Measurements from ENCODE around the gene GNAI2. TPM values are rescaled to one million over a fixed set of nuclear protein-coding genes. Genes with fewer than 3 reads are reported as not detected.

The GNAI2 gene
- polyA plus RNA-seq, 1 of the 3 experiments (the other 2 are of a cell fraction), result 649 TPM

DNA sequence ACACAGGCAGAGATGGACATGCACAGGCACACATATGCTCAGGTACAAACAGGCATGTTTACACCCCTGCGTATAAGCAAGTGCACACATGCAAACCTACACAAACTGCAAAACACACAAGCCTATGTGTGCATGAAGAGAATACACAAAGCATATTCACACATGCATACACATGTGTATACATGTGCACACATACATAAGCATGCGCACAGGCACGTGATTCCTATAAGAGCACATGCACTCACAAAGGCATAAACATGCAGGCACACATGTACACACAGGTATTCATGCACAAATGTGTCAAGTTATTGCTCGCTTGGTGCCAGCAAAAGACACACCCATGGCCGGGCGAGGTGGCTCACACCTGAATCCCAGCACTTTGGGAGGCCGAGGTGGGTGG, 46.0 kb upstream of the GNAI2 start:
- Histone ChIP-seq H3K36me3 (replicated peaks in 1 of 2; ENCODE audit: control insufficient read depth in 1 of 2, insufficient read depth in 2 of 2, low read length in 1 of 2) (no peaks in the 10 kb centered on the region), H3K9me3 (no peaks in the 10 kb centered on the region), H3K4me3 (ENCODE audit: low read depth in 2 of 2, low read length in 1 of 2) (no peak overlapping the region), H3K27me3 (ENCODE audit: insufficient read depth) (peaks cover 18% of the 10 kb centered on the region), H3K4me2 (no peak overlapping the region), H2AFZ (ENCODE audit: low read depth) (no peak overlapping the region), H3F3A (replicated peaks; ENCODE audit: insufficient read depth) (no peaks in the 10 kb centered on the region), H3K9me2 (no peaks in the 10 kb centered on the region), H3K4me1 (ENCODE audit: control insufficient read depth in 1 of 2, insufficient read depth in 2 of 2, low read depth in 1 of 2, low read length in 1 of 2) (peaks cover 0 to 19% of the 10 kb centered on the region in 2 experiments; a peak in 1 of 4 replicates), H3K9ac (no peak overlapping the region), H3K27ac (ENCODE audit: low read depth in 2 of 2, low read length in 1 of 2) (no peak overlapping the region), H4K20me1 (ENCODE audit: insufficient read depth) (no peaks in the 10 kb centered on the region), H3K79me2 (ENCODE audit: insufficient read depth) (no peaks in the 10 kb centered on the region)
- TF ChIP-seq EP300 (IDR thresholded peaks at IDR 0.05; ENCODE audit: borderline replicate concordance in 1 of 2, low read depth in 1 of 2, low read length in 1 of 2), result no peak
- TF ChIP-seq FOXM1 (IDR thresholded peaks at IDR 0.05; ENCODE audit: low read depth), result no peak
- TF ChIP-seq, protein P1, sequence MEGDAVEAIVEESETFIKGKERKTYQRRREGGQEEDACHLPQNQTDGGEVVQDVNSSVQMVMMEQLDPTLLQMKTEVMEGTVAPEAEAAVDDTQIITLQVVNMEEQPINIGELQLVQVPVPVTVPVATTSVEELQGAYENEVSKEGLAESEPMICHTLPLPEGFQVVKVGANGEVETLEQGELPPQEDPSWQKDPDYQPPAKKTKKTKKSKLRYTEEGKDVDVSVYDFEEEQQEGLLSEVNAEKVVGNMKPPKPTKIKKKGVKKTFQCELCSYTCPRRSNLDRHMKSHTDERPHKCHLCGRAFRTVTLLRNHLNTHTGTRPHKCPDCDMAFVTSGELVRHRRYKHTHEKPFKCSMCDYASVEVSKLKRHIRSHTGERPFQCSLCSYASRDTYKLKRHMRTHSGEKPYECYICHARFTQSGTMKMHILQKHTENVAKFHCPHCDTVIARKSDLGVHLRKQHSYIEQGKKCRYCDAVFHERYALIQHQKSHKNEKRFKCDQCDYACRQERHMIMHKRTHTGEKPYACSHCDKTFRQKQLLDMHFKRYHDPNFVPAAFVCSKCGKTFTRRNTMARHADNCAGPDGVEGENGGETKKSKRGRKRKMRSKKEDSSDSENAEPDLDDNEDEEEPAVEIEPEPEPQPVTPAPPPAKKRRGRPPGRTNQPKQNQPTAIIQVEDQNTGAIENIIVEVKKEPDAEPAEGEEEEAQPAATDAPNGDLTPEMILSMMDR (IDR thresholded peaks at IDR 0.05), result no peak
- TF ChIP-seq, protein P2, sequence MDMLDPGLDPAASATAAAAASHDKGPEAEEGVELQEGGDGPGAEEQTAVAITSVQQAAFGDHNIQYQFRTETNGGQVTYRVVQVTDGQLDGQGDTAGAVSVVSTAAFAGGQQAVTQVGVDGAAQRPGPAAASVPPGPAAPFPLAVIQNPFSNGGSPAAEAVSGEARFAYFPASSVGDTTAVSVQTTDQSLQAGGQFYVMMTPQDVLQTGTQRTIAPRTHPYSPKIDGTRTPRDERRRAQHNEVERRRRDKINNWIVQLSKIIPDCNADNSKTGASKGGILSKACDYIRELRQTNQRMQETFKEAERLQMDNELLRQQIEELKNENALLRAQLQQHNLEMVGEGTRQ (IDR thresholded peaks at IDR 0.05; ENCODE audit: borderline replicate concordance, low read depth, low read length), result no peak
- no peak for TF ChIP-seq ELF1 (IDR thresholded peaks at IDR 0.05)
- no peak for TF ChIP-seq TEAD4 (IDR thresholded peaks at IDR 0.05; ENCODE audit: borderline replicate concordance, insufficient read depth)
- TF ChIP-seq GATA2 (CRISPR knock-in tag; IDR thresholded peaks at IDR 0.05), result no peak
- ChIA-PET POLR2A (interaction anchor here (0.6 to 4.0 kb wide), 2 partner anchors 68 to 371 kb away, joined by 3 to 21 read pairs; no protein-coding TSS in a partner anchor), CTCF (interaction anchor here (0.7 to 23.1 kb wide), 19 partner anchors 8 to 95 kb away, joined by 3 to 1375 read pairs (median 8); partner anchors contain the start of genes GNAI2, LSMEM2, SEMA3B and SLC38A3)
- 67% methylated on average over 7 of the region's 7 CpGs for WGBS (ENCODE audit: low lambda C conversion rate)
- DNase-seq, result no peak

DNA sequence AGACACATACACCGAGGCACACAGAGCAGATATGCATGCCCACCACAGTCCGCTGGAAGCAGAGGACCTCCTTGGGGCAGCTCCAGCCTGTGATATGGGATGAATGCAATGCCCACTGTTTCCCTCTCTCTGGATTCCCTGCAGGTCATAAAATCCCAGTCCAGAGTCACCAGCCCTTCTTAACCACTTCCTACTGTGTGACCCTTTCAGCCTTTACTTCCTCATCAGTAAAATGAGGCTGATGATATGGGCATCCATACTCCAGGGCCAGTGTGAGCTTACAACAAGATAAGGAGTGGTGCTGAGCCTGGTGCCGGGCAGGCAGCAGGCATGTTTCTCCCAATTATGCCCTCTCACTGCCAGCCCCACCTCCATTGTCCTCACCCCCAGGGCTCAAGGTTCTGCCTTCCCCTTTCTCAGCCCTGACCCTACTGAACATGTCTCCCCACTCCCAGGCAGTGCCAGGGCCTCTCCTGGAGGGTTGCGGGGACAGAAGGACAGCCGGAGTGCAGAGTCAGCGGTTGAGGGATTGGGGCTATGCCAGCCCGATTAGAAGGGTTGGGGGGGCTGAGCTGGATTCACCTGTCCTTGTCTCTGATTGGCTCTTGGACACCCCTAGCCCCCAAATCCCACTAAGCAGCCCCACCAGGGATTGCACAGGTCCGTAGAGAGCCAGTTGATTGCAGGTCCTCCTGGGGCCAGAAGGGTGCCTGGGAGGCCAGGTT, 44.9 kb upstream of the GNAI2 start, which contains the start of gene GNAT1:
Gene GNAT1 (plus strand): TSS at position 675 of the 725 bp plus-strand sequence. CDS start 116 bp downstream, outside the sequence.
- Histone ChIP-seq H3K9me3 (no peaks in the 10 kb centered on the region), H3K4me3 (ENCODE audit: low read depth in 2 of 2, low read length in 1 of 2) (no peak within 1 kb of the TSS), H3K27me3 (ENCODE audit: insufficient read depth) (peaks cover 19% of the 10 kb centered on the region), H3K4me1 (ENCODE audit: control insufficient read depth in 1 of 2, insufficient read depth in 2 of 2, low read depth in 1 of 2, low read length in 1 of 2) (peaks cover 0 to 19% of the 10 kb centered on the region in 2 experiments; a peak in 1 of 4 replicates), H3K9ac (no peak within 1 kb of the TSS), H3K79me2 (ENCODE audit: insufficient read depth) (no peaks in the 10 kb centered on the region), H3K9me2 (no peaks in the 10 kb centered on the region), H2AFZ (ENCODE audit: low read depth) (no peak within 1 kb of the TSS), H3K4me2 (no peak within 1 kb of the TSS), H3K36me3 (replicated peaks in 1 of 2; ENCODE audit: control insufficient read depth in 1 of 2, insufficient read depth in 2 of 2, low read length in 1 of 2) (no peaks in the 10 kb centered on the region), H3F3A (replicated peaks; ENCODE audit: insufficient read depth) (no peaks in the 10 kb centered on the region), H3K27ac (ENCODE audit: low read depth in 2 of 2, low read length in 1 of 2) (no peak within 1 kb of the TSS), H4K20me1 (ENCODE audit: insufficient read depth) (no peaks in the 10 kb centered on the region)
- no peak for DNase-seq
- POLR2A ChIA-PET, result interaction anchor here (0.5 to 4.0 kb wide), 3 partner anchors 70 to 1749 kb away, joined by 3 to 21 read pairs (median 4); no protein-coding TSS in a partner anchor
- WGBS (ENCODE audit: low lambda C conversion rate), result 74% methylated on average over 7 of the region's 8 CpGs
- CTCF ChIA-PET, result interaction anchor here (0.7 to 23.1 kb wide), 12 partner anchors 10 to 83 kb away, joined by 3 to 1375 read pairs (median 15); partner anchors contain the start of genes GNAI2, LSMEM2, SEMA3B and SLC38A3
- no peak for TF ChIP-seq JUND (IDR thresholded peaks at IDR 0.05)
- TF ChIP-seq, protein P2 (IDR thresholded peaks at IDR 0.05; ENCODE audit: borderline replicate concordance, low read depth, low read length), result no peak
- TF ChIP-seq MXI1 (IDR thresholded peaks at IDR 0.05; ENCODE audit: low read depth, low read length), result no peak
- no peak for TF ChIP-seq RFX5 (IDR thresholded peaks at IDR 0.05; ENCODE audit: low read length)
- no peak for TF ChIP-seq YY1 (IDR thresholded peaks at IDR 0.05; ENCODE audit: low read depth)
- no peak for TF ChIP-seq ELF1 (IDR thresholded peaks at IDR 0.05)
- TF ChIP-seq, protein P3, sequence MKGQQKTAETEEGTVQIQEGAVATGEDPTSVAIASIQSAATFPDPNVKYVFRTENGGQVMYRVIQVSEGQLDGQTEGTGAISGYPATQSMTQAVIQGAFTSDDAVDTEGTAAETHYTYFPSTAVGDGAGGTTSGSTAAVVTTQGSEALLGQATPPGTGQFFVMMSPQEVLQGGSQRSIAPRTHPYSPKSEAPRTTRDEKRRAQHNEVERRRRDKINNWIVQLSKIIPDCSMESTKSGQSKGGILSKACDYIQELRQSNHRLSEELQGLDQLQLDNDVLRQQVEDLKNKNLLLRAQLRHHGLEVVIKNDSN (IDR thresholded peaks at IDR 0.05; ENCODE audit: borderline replicate concordance, low read depth), result no peak
- TF ChIP-seq EZH2phosphoT487 (IDR thresholded peaks at IDR 0.05; ENCODE audit: borderline replicate concordance, low read depth), result no peak
- TF ChIP-seq EP300 (IDR thresholded peaks at IDR 0.05; ENCODE audit: borderline replicate concordance in 1 of 2, low read depth in 1 of 2, low read length in 1 of 2), result no peak
- TF ChIP-seq, protein P1 (IDR thresholded peaks at IDR 0.05), result no peak
- TF ChIP-seq TAF1 (IDR thresholded peaks at IDR 0.05; ENCODE audit: borderline replicate concordance, low read depth, low read length), result no peak
- no peak for TF ChIP-seq TCF12 (IDR thresholded peaks at IDR 0.05)
- TF ChIP-seq MEF2A (IDR thresholded peaks at IDR 0.05; ENCODE audit: borderline replicate concordance, low read depth), result no peak
- no peak for TF ChIP-seq RAD21 (IDR thresholded peaks at IDR 0.05; ENCODE audit: low read length)
